DND-41 (cell line): ENCODE measurements around the gene EHD3.

Experiments
- ATAC-seq: fragments of 200-7000 bp; cut with Tn5 transposase; 3 replicates; pipeline ENCODE4 v1.9.1; 2021; ENCODE audit warnings: low read depth; ENCODE audit not compliant: insufficient read depth
- DNase-seq: peaks from one replicate; pipeline ENCODE4 v3.0.0-alpha.2; 2020
- H2AFZ ChIP-seq: 2 replicates; pipeline ENCODE4 v1.6.0; 2012; ENCODE audit warnings: low read depth, low read length
- H3K27ac ChIP-seq: 2 replicates; pipeline ENCODE4 v1.5.1; 2012; ENCODE audit warnings: low read length, inconsistent platforms
- H3K27me3 ChIP-seq: fragments of 200-600 bp; sonication (generic); 2 replicates; pipeline ENCODE4 v1.6.0; 2012; ENCODE audit warnings: low read length, mild to moderate bottlenecking, inconsistent platforms; ENCODE audit not compliant: insufficient read depth, poor library complexity
- H3K36me3 ChIP-seq: 2 replicates; pipeline ENCODE4 v1.5.1; 2012; ENCODE audit warnings: low read length, inconsistent platforms; ENCODE audit not compliant: insufficient read depth
- H3K4me1 ChIP-seq: 2 replicates; pipeline ENCODE4 v1.5.1; 2012; ENCODE audit warnings: mild to moderate bottlenecking, low read length; ENCODE audit not compliant: insufficient read depth
- H3K4me2 ChIP-seq: 2 replicates; pipeline ENCODE4 v1.6.0; 2012; ENCODE audit warnings: mild to moderate bottlenecking, moderate library complexity, low read length, inconsistent platforms; ENCODE audit not compliant: insufficient read depth
- H3K4me3 ChIP-seq, 2 experiments: fragments of 200-600 bp in 1 of 2; shearing (Covaris generic) in 1 of 2; 2 replicates each; pipeline ENCODE4 v1.5.1; 2012 to 2016; ENCODE audit warnings: inconsistent platforms in 2 of 2, low read length in 2 of 2, mild to moderate bottlenecking in 2 of 2, low read depth in 1 of 2, moderate library complexity in 1 of 2
- H3K79me2 ChIP-seq: 2 replicates; pipeline ENCODE4 v1.6.0; 2012; ENCODE audit warnings: low read length, inconsistent platforms; ENCODE audit not compliant: insufficient read depth
- H3K9ac ChIP-seq: 2 replicates; pipeline ENCODE4 v1.6.0; 2012; ENCODE audit warnings: low read depth, mild to moderate bottlenecking, inconsistent platforms, low read length, moderate library complexity
- H3K9me3 ChIP-seq: 2 replicates; pipeline ENCODE4 v1.5.1; 2012; ENCODE audit warnings: low read length, moderate library complexity, mild to moderate bottlenecking, inconsistent platforms; ENCODE audit not compliant: insufficient read depth, severe bottlenecking
- H4K20me1 ChIP-seq: 2 replicates; pipeline ENCODE4 v1.6.0; 2012; ENCODE audit warnings: low read length; ENCODE audit not compliant: insufficient read depth
- CTCF ChIP-seq: IDR thresholded peaks from 2 replicates; pipeline ENCODE4 v1.5.1; 2012; ENCODE audit warnings: borderline replicate concordance, low read length, moderate library complexity, mild to moderate bottlenecking; ENCODE audit not compliant: poor library complexity, severe bottlenecking; ENCODE audit errors: extremely low read depth
- EZH2 ChIP-seq: IDR thresholded peaks from 3 replicates; pipeline ENCODE4 v1.6.1; 2012; ENCODE audit warnings: borderline replicate concordance, low read depth, mild to moderate bottlenecking, moderate library complexity, low read length, inconsistent platforms; ENCODE audit not compliant: severe bottlenecking

The EHD3 gene

GRCh38 chr2:31258351-31258750 is 24.4 kb downstream of the EHD3 start:
- ATAC-seq (peak; percentile 48; the same call in 1 of the 3 replicates), DNase-seq (no peak)
- Histone ChIP-seq H3K4me2 (no peak overlapping the region), H2AFZ (no peak overlapping the region), H4K20me1 (no peaks in the 10 kb centered on the region), H3K9ac (no peak overlapping the region), H3K79me2 (no peaks in the 10 kb centered on the region), H3K27me3 (no peaks in the 10 kb centered on the region), H3K4me3 (no peak overlapping the region), H3K4me1 (no peaks in the 10 kb centered on the region), H3K9me3 (no peaks in the 10 kb centered on the region), H3K36me3 (no peaks in the 10 kb centered on the region), H3K27ac (no peak overlapping the region)
- no peak for TF ChIP-seq EZH2
- no peak for TF ChIP-seq CTCF

- Histone ChIP-seq H3K27me3 (no peaks in the 10 kb centered on the region), H3K79me2 (no peaks in the 10 kb centered on the region), H3K27ac (no peak overlapping the region), H3K9ac (no peak overlapping the region), H3K4me2 (no peak overlapping the region), H2AFZ (no peak overlapping the region), H3K9me3 (no peaks in the 10 kb centered on the region), H3K4me3 (no peak overlapping the region), H3K4me1 (no peaks in the 10 kb centered on the region), H3K36me3 (no peaks in the 10 kb centered on the region), H4K20me1 (no peaks in the 10 kb centered on the region)
- DNase-seq (no peak), ATAC-seq (no peak)
- TF ChIP-seq EZH2 (no peak), CTCF (no peak)
These were observed 25.1 kb downstream of the EHD3 start for GRCh38 chr2:31259075-31259474.

GRCh38 chr2:31260870-31261269 is 26.9 kb downstream of the EHD3 start:
- ATAC-seq, result no peak
- H3K36me3 ChIP-seq, result no peaks in the 10 kb centered on the region
- no peak overlapping the region for H3K4me2 ChIP-seq
- no peaks in the 10 kb centered on the region for H3K4me1 ChIP-seq
- no peaks in the 10 kb centered on the region for H3K9me3 ChIP-seq
- no peak overlapping the region for H3K4me3 ChIP-seq
- no peak overlapping the region for H3K27ac ChIP-seq
- H3K79me2 ChIP-seq, result no peaks in the 10 kb centered on the region
- H3K9ac ChIP-seq, result no peak overlapping the region
- no peak overlapping the region for H2AFZ ChIP-seq
- no peak for TF ChIP-seq CTCF
- TF ChIP-seq EZH2, result no peak
- no peak for DNase-seq
- H4K20me1 ChIP-seq, result no peaks in the 10 kb centered on the region
- no peaks in the 10 kb centered on the region for H3K27me3 ChIP-seq

GRCh38 chr2:31263636-31264190 is 29.8 kb downstream of the EHD3 start:
- TF ChIP-seq CTCF, result no peak
- no peak for TF ChIP-seq EZH2
- H3K27me3 ChIP-seq, result no peaks in the 10 kb centered on the region
- H3K27ac ChIP-seq, result no peak overlapping the region
- no peaks in the 10 kb centered on the region for H4K20me1 ChIP-seq
- no peak overlapping the region for H2AFZ ChIP-seq
- no peak for DNase-seq
- H3K79me2 ChIP-seq, result no peaks in the 10 kb centered on the region
- no peak overlapping the region for H3K4me2 ChIP-seq
- no peak overlapping the region for H3K4me3 ChIP-seq
- H3K36me3 ChIP-seq, result no peaks in the 10 kb centered on the region
- H3K9me3 ChIP-seq, result no peaks in the 10 kb centered on the region
- H3K9ac ChIP-seq, result no peak overlapping the region
- ATAC-seq, result no peak
- H3K4me1 ChIP-seq, result no peaks in the 10 kb centered on the region
